B cell (primary cell): Measurements from ENCODE around the gene ZNF362. TPM values are rescaled to one million over a fixed set of nuclear protein-coding genes. Genes with fewer than 3 reads are reported as not detected.

Experiments used
- ATAC-seq: fragments of 200-7000 bp; cut with Tn5 transposase; one replicate; pipeline ENCODE4 v1.10.0; 2021; ENCODE audit warnings: low read depth, mild to moderate bottlenecking, moderate number of reproducible peaks, moderate library complexity
- CTCF ChIA-PET: fragments of 350-600 bp; sonication (Branson Sonifier 250); formaldehyde crosslinking; loops from one replicate; lab custom pipeline; 2021; ENCODE audit warnings: antibody characterized with exemption, inconsistent platforms; lab: Charles Lee
- POLR2A ChIA-PET: fragments of 350-600 bp; sonication (Branson Sonifier 250); formaldehyde crosslinking; loops from one replicate; lab custom pipeline; 2021; ENCODE audit warnings: antibody characterized with exemption; lab: Charles Lee
- DNase-seq: peaks from one replicate; pipeline ENCODE4 v3.0.0; 2013
- H2AFZ ChIP-seq: 2 replicates; pipeline ENCODE4 v1.6.1; 2012; ENCODE audit warnings: mild to moderate bottlenecking, low read depth, low read length; ENCODE audit not compliant: insufficient read depth, poor library complexity, severe bottlenecking
- H3K27ac ChIP-seq, 2 donors: 1 replicate in 1 of 2; 2 replicates in 1 of 2; pipeline ENCODE4 v1.5.1; 2012 to 2013; ENCODE audit warnings: low read length in 2 of 2, mild to moderate bottlenecking in 2 of 2, moderate library complexity in 1 of 2
- H3K27me3 ChIP-seq, 4 experiments: fragments of 200-600 bp in 1 of 4; sonication (generic) in 1 of 4; replicated peaks in 1 of 4; 1 replicate in 2 of 4; 2 replicates in 2 of 4; pipeline versions ENCODE4 v1.6.1 to v1.7.0; 2013 to 2016; ENCODE audit warnings: low read length in 3 of 4, mild to moderate bottlenecking in 2 of 4, mixed read lengths in 1 of 4, moderate library complexity in 1 of 4; ENCODE audit not compliant: insufficient read depth in 4 of 4, control insufficient read depth in 3 of 4; ENCODE audit errors: control extremely low read depth in 1 of 4
- H3K36me3 ChIP-seq, 2 experiments: replicated peaks in 1 of 2; 1 replicate in 1 of 2; 2 replicates in 1 of 2; pipeline versions ENCODE4 v1.6.1 to v1.7.1; 2013; ENCODE audit warnings: low read length in 1 of 2; ENCODE audit not compliant: insufficient read depth in 2 of 2, control insufficient read depth in 1 of 2; ENCODE audit errors: control extremely low read depth in 1 of 2, extremely low read depth in 1 of 2
- H3K4me1 ChIP-seq, 2 donors: fragments of 200-600 bp in 1 of 2; sonication (generic) in 1 of 2; 1 replicate in 1 of 2; 2 replicates in 1 of 2; pipeline versions ENCODE4 v1.5.1 to v1.6.1; 2013 to 2017; ENCODE audit warnings: low read length in 2 of 2; ENCODE audit not compliant: control insufficient read depth in 2 of 2, insufficient read depth in 2 of 2
- H3K4me2 ChIP-seq: replicated peaks from 2 replicates; pipeline ENCODE3; 2012; ENCODE audit warnings: mild to moderate bottlenecking, low read depth, low read length; ENCODE audit not compliant: poor library complexity, severe bottlenecking
- H3K4me3 ChIP-seq, 5 experiments: fragments of 200-600 bp in 1 of 5; sonication (generic) in 1 of 5; 1 replicate in 3 of 5; 2 replicates in 2 of 5; pipeline versions ENCODE4 v1.5.1 to v1.7.0; 2011 to 2016; ENCODE audit warnings: low read length in 4 of 5, mild to moderate bottlenecking in 4 of 5, low read depth in 2 of 5, control low read depth in 1 of 5, moderate library complexity in 1 of 5; ENCODE audit not compliant: insufficient read depth in 1 of 5; ENCODE audit errors: control extremely low read depth in 1 of 5, extremely low read depth in 1 of 5
- H3K79me2 ChIP-seq: fragments of 200-600 bp; sonication (generic); one replicate; pipeline ENCODE4 v1.6.0; 2016; ENCODE audit warnings: low read length; ENCODE audit not compliant: control insufficient read depth, insufficient read depth
- H3K9ac ChIP-seq: fragments of 200-600 bp; sonication (generic); 2 replicates; pipeline ENCODE4 v1.6.1; 2017; ENCODE audit warnings: mild to moderate bottlenecking, low read length, moderate library complexity
- H3K9me3 ChIP-seq, 3 donors: one replicate each; pipeline versions ENCODE4 v1.6.1 to v1.7.1; 2013; ENCODE audit warnings: low read length in 2 of 3; ENCODE audit not compliant: control insufficient read depth in 2 of 3, insufficient read depth in 1 of 3; ENCODE audit errors: control extremely low read depth in 1 of 3
- H4K20me1 ChIP-seq: 2 replicates; pipeline ENCODE4 v1.6.0; 2012; ENCODE audit warnings: mild to moderate bottlenecking, low read length; ENCODE audit not compliant: insufficient read depth, control insufficient read depth, poor library complexity, severe bottlenecking
- H3K27ac Mint-ChIP-seq: one replicate; pipeline ENCODE4 v1.8.0; 2021; ENCODE audit warnings: mixed read lengths
- H3K27me3 Mint-ChIP-seq: one replicate; pipeline ENCODE4 v1.8.0; 2021; ENCODE audit warnings: mixed read lengths
- H3K4me1 Mint-ChIP-seq: one replicate; pipeline ENCODE4 v1.8.0; 2021; ENCODE audit warnings: mixed read lengths
- H3K4me3 Mint-ChIP-seq: one replicate; pipeline ENCODE4 v1.8.0; 2021; ENCODE audit warnings: mixed read lengths
- H3K9me3 Mint-ChIP-seq: one replicate; pipeline ENCODE4 v1.8.0; 2022; ENCODE audit warnings: mixed read lengths; ENCODE audit not compliant: insufficient read depth
- EZH2 ChIP-seq: IDR thresholded peaks from 2 replicates; pipeline ENCODE4 v1.6.1; 2012; ENCODE audit warnings: borderline replicate concordance, low read depth, mild to moderate bottlenecking, moderate library complexity, low read length; ENCODE audit not compliant: insufficient read depth, poor library complexity, severe bottlenecking
- WGBS: methylation state at CpG from one replicate; pipeline ENCODE4 v1.1.5; 2013; ENCODE audit warnings: missing lambda C conversion rate; ENCODE audit not compliant: insufficient coverage; 5-methylcytosine and 5-hydroxymethylcytosine counted together
- intact Hi-C: fragments of 100-400 bp; cut with micrococcal nuclease; formaldehyde crosslinking; loops from one replicate; pipeline ENCODE4 v1.10.0; 2022
- polyA plus RNA-seq: library from polyadenylated mRNA; depleted of rRNA; stranded (reverse); fragments of >200 nt; gene quantifications from 2 replicates; pipeline ENCODE4 v1.2.3, GENCODE V29; 2012
- total RNA-seq, 2 donors: library from RNA; stranded (reverse); fragments of 120-200 nt in 1 of 2; gene quantifications; 1 replicate in 1 of 2; 2 replicates in 1 of 2; pipeline versions ENCODE4 v1.2.3 to v1.2.4, GENCODE V29; 2013 to 2022
- TF ChIP-seq, protein P1 (sequence below): fragments of 200-600 bp; IDR thresholded peaks from one replicate; pipeline ENCODE4 v1.8.0; 2022; ENCODE audit warnings: antibody characterized with exemption, mild to moderate bottlenecking

Gene ZNF362
- total and polyA plus RNA-seq, 2 donors (not counting 1 experiment from before 2014, with no cell fraction given) = 14.0 to 20.4 TPM

DNA sequence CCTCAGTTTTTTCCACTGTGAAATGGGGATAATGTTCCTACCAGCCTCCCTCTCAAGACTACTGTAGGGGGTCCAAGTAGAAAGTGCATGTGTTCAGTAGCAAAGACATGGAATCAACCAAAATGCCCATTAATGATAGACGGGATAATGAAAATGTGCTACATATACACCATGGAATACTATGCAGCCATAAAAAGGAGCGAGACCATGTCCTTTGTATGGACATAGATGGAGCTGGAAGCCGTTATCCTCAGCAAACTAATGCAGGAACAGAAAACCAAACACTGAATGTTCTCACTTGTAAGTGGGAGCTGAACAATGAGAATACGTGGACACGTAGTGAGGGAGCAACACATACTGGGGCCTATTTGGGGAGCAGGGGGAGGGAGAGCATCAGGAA, 6.1 kb upstream of the ZNF362 start:
- Histone ChIP-seq H3K27ac (no peak overlapping the region), H3K36me3 (no peaks in the 10 kb centered on the region), H2AFZ (no peak overlapping the region), H3K79me2 (no peaks in the 10 kb centered on the region), H3K4me1 (peaks cover 0 to 2% of the 10 kb centered on the region in 2 donors), H3K9me3 (peaks cover 0 to 4% (median 0%) of the 10 kb centered on the region in 3 donors), H3K4me3 (no peak overlapping the region), H3K27me3 (peaks cover 0 to 17% (median 6%) of the 10 kb centered on the region in 4 experiments), H3K4me2 (no peak overlapping the region), H3K9ac (no peak overlapping the region), H4K20me1 (no peaks in the 10 kb centered on the region)
- CTCF ChIA-PET = no interaction called here
- Mint-ChIP-seq H3K4me3 (no peak overlapping the region), H3K4me1 (peaks cover 1% of the 10 kb centered on the region), H3K27me3 (peaks cover 35% of the 10 kb centered on the region), H3K27ac (no peak overlapping the region), H3K9me3 (no peaks in the 10 kb centered on the region)
- intact Hi-C loops = no loop called here
- DNase-seq (no peak), ATAC-seq (no peak)
- POLR2A ChIA-PET = no interaction called here
- WGBS = 83% methylated on average over 2 of the region's 5 CpGs
- no peak for TF ChIP-seq EZH2

DNA sequence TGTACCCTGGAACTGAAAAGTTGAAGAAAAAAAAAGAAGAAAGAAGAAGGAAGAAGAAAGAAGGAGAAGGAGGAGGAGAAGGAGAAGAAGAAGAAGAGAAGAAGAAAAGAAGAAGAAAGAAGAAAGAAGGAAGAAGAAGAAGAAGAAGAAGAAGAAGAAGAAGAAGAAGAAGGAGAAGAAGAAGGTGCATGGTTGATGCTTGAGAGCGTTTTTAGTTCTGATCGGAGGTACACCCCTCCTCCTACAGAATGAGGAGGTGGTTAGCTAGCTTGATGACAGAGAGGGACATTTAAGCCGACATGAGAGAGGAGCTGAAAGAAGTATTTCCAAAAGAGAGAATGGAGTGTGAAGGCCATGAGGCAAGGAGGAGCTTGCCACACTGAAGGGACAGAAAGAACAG, 5.6 kb upstream of the ZNF362 start:
- H4K20me1 ChIP-seq = no peaks in the 10 kb centered on the region
- peaks cover 35% of the 10 kb centered on the region for H3K27me3 Mint-ChIP-seq
- peaks cover 0 to 17% (median 6%) of the 10 kb centered on the region in 4 experiments for H3K27me3 ChIP-seq
- H3K9me3 Mint-ChIP-seq = no peaks in the 10 kb centered on the region
- H3K9ac ChIP-seq = no peak overlapping the region
- no peak overlapping the region for H3K27ac ChIP-seq
- H3K4me1 ChIP-seq = peaks cover 0 to 7% of the 10 kb centered on the region in 2 donors
- peaks cover 4% of the 10 kb centered on the region for H3K4me1 Mint-ChIP-seq
- intact Hi-C loops = no loop called here
- no peak overlapping the region for H3K4me3 ChIP-seq
- H2AFZ ChIP-seq = no peak overlapping the region
- no peak for TF ChIP-seq EZH2
- TF ChIP-seq, protein P1, sequence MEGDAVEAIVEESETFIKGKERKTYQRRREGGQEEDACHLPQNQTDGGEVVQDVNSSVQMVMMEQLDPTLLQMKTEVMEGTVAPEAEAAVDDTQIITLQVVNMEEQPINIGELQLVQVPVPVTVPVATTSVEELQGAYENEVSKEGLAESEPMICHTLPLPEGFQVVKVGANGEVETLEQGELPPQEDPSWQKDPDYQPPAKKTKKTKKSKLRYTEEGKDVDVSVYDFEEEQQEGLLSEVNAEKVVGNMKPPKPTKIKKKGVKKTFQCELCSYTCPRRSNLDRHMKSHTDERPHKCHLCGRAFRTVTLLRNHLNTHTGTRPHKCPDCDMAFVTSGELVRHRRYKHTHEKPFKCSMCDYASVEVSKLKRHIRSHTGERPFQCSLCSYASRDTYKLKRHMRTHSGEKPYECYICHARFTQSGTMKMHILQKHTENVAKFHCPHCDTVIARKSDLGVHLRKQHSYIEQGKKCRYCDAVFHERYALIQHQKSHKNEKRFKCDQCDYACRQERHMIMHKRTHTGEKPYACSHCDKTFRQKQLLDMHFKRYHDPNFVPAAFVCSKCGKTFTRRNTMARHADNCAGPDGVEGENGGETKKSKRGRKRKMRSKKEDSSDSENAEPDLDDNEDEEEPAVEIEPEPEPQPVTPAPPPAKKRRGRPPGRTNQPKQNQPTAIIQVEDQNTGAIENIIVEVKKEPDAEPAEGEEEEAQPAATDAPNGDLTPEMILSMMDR = peak; percentile 13
- H3K9me3 ChIP-seq = peaks cover 0 to 4% (median 0%) of the 10 kb centered on the region in 3 donors
- 83% methylated on average over 1 of the region's 3 CpGs for WGBS
- no peak for ATAC-seq
- POLR2A ChIA-PET = no interaction called here
- no peak for DNase-seq
- no peak overlapping the region for H3K27ac Mint-ChIP-seq
- H3K79me2 ChIP-seq = no peaks in the 10 kb centered on the region
- no peaks in the 10 kb centered on the region for H3K36me3 ChIP-seq
- no peak overlapping the region for H3K4me2 ChIP-seq
- no peak overlapping the region for H3K4me3 Mint-ChIP-seq
- CTCF ChIA-PET = no interaction called here
